HG02642 (cell line): ENCODE results near the gene DLEC1.

ENCODE experiments used
- ATAC-seq: cut with Tn5 transposase; IDR thresholded peaks from one replicate; pipeline ENCODE4 v1.9.1; 2021; ENCODE audit warnings: mild to moderate bottlenecking; ENCODE audit not compliant: unreplicated experiment, poor library complexity

DLEC1 gene

DNA sequence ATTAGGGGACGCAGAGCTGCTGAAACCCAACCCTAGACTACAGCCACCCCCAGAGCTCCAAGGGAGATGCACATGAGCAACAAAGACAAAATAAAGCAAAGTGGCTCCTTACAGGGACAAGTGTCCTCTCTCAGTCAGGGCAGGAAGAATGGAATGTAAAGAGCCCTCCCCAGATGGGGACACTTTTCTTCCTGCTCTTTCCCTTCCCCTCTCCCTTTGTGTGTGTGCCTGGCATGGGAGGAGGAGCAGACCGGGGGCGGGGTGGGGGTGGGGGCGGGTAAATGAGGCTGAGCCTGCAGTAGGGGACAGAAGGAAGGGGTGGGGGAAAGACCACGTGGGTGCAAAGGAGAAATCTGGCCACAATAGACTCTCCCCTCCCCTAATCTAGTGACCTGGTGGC lies 60.5 kb downstream of the DLEC1 start:
- no peak for ATAC-seq

- ATAC-seq: no peak
These were observed 61.5 kb downstream of the DLEC1 start for GRCh38 chr3:38100498-38100897.

DNA sequence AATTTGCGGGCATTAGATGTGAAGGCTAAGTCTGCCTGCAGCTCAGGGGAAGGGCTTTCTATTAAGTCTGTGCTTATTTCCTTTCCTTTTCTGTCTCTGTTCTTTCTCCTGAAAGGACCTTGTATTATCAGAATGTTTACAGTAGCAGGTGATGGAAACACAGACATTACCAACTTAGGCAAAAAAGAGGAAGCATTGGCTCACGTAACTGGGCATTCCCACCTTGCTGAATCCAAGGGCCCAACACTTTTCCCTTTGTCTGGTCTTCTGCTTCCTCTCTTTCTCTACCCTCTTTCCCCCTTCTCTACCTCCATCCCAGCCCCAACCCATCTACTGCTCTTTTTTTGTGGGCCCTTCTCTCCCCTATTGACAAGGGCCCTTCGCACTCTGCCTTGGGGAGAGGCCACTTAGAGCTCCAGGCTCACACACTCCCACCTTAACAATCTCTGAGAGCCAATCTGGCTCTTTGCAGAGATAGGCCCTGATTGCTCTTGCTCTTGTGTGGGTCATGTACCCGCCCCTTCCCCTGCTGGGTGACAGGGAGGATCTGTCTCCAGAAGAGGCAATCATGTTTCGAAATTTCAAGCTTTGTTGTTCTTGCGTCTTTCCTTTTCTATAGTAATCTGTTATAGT lies 62.9 kb downstream of the DLEC1 start:
- no peak for ATAC-seq

DNA sequence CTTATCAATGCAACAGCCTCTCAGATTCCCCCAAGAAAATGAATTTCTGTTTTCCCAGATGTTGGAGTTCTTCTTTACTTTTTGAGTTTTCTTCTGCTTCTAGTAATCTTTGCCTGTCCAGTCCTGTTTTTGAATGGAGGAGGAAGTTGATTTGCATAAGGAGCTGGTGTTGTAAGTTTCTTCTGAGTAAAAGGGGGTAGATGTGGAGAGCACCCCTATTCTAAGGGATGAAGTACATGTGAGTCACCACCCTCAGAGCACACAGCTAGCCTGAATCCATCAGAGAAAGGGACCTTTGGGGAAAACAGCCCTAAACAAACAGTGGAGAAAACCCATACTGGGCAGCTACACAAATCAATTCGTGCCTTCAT lies 63.4 kb downstream of the DLEC1 start:
- no peak for ATAC-seq

- no peak for ATAC-seq
These were observed 66.5 kb downstream of the DLEC1 start for GRCh38 chr3:38105525-38105924.

- no peak for ATAC-seq
These were observed 69.1 kb downstream of the DLEC1 start for GRCh38 chr3:38107911-38108648.

- ATAC-seq: no peak
These were observed 69.9 kb downstream of the DLEC1 start for GRCh38 chr3:38108649-38109579.

DNA sequence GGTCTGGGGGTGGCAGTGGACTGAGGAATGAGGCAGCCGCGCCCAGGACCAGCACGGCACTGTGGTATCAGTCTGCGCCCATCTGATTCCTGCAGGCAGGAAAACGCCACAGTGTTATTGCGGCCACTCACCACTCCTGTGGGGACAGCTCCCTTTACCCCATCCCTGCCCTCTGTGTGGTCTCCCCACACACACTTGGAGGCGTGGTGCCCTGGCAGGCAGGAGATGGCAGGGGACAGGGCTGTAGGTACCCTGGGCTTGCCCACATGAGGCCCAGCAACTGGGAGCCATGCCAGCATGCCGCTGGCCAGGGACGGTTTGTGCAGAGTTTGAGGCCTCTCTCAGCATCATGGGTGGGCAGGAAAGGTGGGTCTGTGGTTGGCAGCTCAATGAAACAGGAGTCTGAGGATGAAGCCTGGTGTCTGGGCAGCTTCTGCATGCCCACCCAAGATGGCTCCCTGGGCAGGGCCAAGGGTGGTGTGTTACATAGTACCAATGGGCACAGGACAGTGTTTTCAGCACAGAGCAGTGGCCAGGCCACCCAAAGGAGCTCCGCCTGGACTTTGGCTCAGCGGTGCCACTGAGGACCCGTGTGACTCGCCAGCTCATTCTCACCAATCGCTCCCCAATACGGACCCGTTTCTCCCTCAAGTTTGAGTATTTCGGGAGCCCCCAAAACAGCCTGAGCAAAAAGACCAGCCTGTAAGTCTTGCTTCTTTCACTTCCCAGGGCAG lies 70.7 kb downstream of the DLEC1 start:
- ATAC-seq: no peak

DNA sequence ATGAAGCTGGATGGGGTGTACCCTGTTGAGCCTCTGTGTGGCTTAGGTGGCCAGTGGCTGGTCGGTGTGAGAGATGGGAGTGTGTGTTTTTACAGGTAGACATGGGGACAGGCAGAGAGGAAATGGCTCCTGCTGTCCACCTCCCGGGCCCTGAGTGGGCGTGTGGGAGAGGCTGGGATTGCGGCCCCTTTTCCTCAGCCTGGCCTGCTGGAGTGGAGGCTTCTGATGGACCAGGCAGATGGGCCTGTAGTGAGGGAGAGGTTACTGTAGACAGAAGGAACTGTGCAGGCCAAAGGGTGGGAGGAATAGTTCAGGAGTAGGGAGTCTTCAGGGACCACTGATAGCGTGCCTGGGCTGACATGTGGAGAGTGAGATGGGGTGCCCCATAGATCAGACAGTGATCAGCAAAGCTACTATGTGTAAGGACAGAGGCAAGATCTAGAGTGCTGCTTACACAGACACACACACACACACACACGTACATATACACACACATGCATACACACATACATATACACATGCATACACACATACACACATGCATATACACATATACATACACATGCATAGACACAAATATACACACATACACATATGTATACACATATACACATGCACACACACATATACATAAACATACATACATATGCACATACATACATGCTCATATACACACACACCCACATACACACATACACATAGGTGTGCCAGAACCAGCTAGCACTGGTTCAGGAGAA lies 71.5 kb downstream of the DLEC1 start:
- no peak for ATAC-seq

DNA sequence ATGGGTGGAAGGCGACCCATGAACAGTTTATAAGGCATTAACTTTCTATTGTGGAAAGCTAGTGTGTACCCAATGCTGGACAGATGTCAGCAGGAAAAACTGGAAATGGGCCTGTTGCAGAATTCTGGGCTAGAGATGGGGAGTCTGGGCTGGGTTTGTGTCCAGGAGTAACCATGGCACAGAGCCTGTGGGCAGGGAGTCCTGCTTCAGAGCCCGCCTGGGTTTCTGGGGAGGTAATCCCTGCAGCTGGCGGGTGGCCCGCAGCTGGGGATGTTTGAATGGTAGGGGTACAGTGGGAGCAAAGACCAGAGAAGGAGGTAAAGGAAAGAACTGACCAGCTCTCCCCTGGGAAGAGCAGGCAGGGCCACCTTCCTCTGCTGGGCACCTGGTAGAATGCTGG lies 72.2 kb downstream of the DLEC1 start:
- no peak for ATAC-seq

GRCh38 chr3:38111696-38112377 lies 72.8 kb downstream of the DLEC1 start:
- ATAC-seq: no peak

- no peak for ATAC-seq
These were observed 73.4 kb downstream of the DLEC1 start for GRCh38 chr3:38112378-38112761.

- no peak for ATAC-seq
These were observed 75.3 kb downstream of the DLEC1 start for GRCh38 chr3:38114052-38114874.

GRCh38 chr3:38114875-38115644 lies 76.1 kb downstream of the DLEC1 start:
- no peak for ATAC-seq

DNA sequence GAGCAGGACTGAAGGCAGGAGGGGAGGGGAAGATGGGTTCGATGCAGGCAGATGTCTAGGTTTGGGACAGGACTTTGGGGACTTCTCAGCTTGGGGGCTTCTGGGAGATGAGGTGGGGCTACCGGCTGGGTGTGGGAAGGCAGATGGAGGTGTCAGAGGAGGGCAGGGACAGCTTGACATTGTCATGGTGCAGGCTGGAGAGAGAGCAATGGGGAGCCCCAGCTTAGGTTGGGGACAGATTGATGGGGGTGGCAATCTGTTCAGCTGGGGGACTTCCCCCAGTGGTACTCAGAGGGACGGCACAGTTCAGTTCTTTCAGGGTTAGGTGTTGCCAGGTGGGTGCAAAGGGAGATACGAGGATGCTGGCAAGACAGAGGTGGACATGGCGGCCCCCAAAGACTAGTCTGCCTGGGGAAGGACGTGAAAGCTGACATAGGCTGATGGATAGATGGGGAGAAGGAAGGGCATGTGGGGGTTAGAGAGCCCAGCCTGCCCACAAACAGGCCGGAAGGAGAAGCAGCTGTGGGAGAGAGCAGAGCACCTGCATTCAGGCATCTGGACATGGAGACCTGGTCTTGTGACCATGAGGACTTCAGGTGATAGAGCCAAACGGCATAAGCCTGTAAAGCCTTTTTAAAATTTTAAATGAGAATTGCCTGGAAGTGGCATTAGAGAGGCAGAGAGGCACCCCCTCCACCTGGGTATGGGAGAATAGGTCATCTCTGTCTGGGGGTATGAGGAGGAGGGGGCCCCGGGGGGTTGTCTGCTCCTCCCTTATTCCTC lies 76.8 kb downstream of the DLEC1 start:
- no peak for ATAC-seq

GRCh38 chr3:38116471-38117162 lies 77.6 kb downstream of the DLEC1 start:
- ATAC-seq: no peak
